Measurements from ENCODE around the gene SGCD. TPM values are rescaled to one million over a fixed set of nuclear protein-coding genes. Genes with fewer than 3 reads are reported as not detected.

SGCD gene
- total and polyA plus RNA-seq, 4 experiments from 2014 or later, result not detected

DNA sequence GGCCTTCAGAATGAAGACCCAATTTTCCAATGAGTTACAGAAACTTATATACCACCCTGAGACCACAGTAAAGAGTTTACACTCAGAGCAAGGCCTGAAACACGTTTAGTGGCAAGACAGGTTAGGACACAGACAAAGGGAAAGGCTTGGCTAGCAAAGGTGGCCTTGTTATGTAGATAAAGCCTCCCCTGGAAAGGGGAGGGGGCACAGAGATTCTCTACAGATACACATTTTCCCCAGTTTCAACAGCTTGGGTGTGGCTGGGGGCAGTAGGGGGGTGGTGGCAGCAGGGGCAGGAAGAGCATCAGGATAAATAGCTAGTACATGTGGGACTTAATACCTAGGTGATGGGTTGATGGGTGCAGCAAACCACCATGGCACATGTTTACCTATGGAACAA lies 471.2 kb downstream of the SGCD start:
- no peak overlapping the region for H3K27ac ChIP-seq (ENCODE audit: low read depth, low read length)
- H3K4me3 ChIP-seq (ENCODE audit: low read length in 2 of 2), result no peak overlapping the region
- H3K4me3 Mint-ChIP-seq, result no peak overlapping the region
- H3K36me3 ChIP-seq (ENCODE audit: insufficient read depth, low read length), result no peaks in the 10 kb centered on the region
- H3K27me3 Mint-ChIP-seq, result peaks cover 5 to 12% of the 10 kb centered on the region in 2 donors
- H3K4me1 Mint-ChIP-seq, result peaks cover 0 to 7% (median 0%) of the 10 kb centered on the region in 4 donors
- H3K36me3 Mint-ChIP-seq, result no peaks in the 10 kb centered on the region
- H3K9me3 ChIP-seq (ENCODE audit: control insufficient read depth in 1 of 2, low read length in 2 of 2), result no peaks in the 10 kb centered on the region
- intact Hi-C loops (cut with micrococcal nuclease), result no loop called here
- no peaks in the 10 kb centered on the region for H3K27me3 ChIP-seq (ENCODE audit: insufficient read depth, low read length)
- no peaks in the 10 kb centered on the region for H3K4me1 ChIP-seq (ENCODE audit: insufficient read depth, low read length)
- ChIA-PET CTCF (ENCODE audit: partially characterized antibody) (no interaction called here), POLR2A (ENCODE audit: partially characterized antibody) (no interaction called here)
- DNase-seq, result no peak
- H3K27ac Mint-ChIP-seq, result no peak overlapping the region
- no peaks in the 10 kb centered on the region for H3K9me3 Mint-ChIP-seq

DNA sequence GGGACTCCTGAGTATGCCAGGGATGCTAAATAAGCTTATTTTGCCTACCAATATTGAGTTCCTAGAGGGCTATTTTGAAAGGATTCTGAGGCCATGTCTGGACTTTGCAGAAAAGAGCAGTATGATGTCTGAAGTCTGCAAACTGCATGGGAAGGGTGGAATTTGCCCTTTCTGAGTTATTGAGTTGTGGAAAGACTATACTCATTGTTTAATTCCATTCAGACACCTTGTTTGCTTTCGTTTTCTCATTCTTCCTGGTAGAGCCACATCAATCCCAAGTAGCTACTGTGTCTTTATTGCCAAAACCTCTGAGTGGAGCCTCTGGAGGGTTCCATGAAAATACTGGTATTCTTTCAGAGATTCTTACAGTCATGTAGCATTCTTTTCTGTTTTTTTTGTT lies 472.2 kb downstream of the SGCD start:
- Histone ChIP-seq H3K27ac (ENCODE audit: low read depth, low read length) (no peak overlapping the region), H3K4me1 (ENCODE audit: insufficient read depth, low read length) (no peaks in the 10 kb centered on the region), H3K36me3 (ENCODE audit: insufficient read depth, low read length) (no peaks in the 10 kb centered on the region), H3K9me3 (ENCODE audit: control insufficient read depth in 1 of 2, low read length in 2 of 2) (no peaks in the 10 kb centered on the region), H3K4me3 (ENCODE audit: low read length in 2 of 2) (no peak overlapping the region), H3K27me3 (ENCODE audit: insufficient read depth, low read length) (peaks cover 2% of the 10 kb centered on the region)
- DNase-seq, result no peak
- intact Hi-C loops (cut with micrococcal nuclease), result no loop called here
- ChIA-PET POLR2A (ENCODE audit: partially characterized antibody) (no interaction called here), CTCF (ENCODE audit: partially characterized antibody) (no interaction called here)
- Mint-ChIP-seq H3K27ac (no peak overlapping the region), H3K4me1 (peaks cover 0 to 7% (median 0%) of the 10 kb centered on the region in 4 donors), H3K9me3 (no peaks in the 10 kb centered on the region), H3K36me3 (no peaks in the 10 kb centered on the region), H3K4me3 (no peak overlapping the region), H3K27me3 (peaks cover 5 to 12% of the 10 kb centered on the region in 2 donors)

DNA sequence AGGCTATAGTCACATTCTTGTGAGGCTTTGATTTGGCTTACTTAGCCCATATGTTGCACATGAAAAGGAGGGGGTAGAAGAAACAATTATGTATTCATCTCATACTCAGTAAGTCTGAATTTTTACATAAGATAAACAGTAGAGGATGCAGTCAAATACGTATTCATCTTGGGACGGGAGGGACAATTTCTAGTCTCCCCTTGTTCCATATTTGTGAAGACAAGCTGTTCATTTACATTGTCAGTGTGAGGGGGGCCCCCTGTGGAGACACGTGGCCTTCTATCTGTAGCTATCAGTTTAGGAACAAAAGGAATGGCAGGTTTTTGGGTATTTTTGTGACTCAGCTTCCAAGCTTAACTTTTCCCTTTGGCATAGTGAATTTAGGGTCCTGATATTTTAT lies 474.0 kb downstream of the SGCD start:
- peaks cover 0 to 7% (median 0%) of the 10 kb centered on the region in 4 donors for H3K4me1 Mint-ChIP-seq
- no peak overlapping the region for H3K4me3 Mint-ChIP-seq
- Histone ChIP-seq H3K27ac (ENCODE audit: low read depth, low read length) (no peak overlapping the region), H3K4me3 (ENCODE audit: low read length in 2 of 2) (no peak overlapping the region), H3K36me3 (ENCODE audit: insufficient read depth, low read length) (no peaks in the 10 kb centered on the region), H3K27me3 (ENCODE audit: insufficient read depth, low read length) (peaks cover 6% of the 10 kb centered on the region), H3K4me1 (ENCODE audit: insufficient read depth, low read length) (no peaks in the 10 kb centered on the region), H3K9me3 (ENCODE audit: control insufficient read depth in 1 of 2, low read length in 2 of 2) (no peaks in the 10 kb centered on the region)
- ChIA-PET POLR2A (ENCODE audit: partially characterized antibody) (no interaction called here), CTCF (ENCODE audit: partially characterized antibody) (no interaction called here)
- H3K36me3 Mint-ChIP-seq, result no peaks in the 10 kb centered on the region
- no peaks in the 10 kb centered on the region for H3K9me3 Mint-ChIP-seq
- peaks cover 9 to 12% of the 10 kb centered on the region in 2 donors for H3K27me3 Mint-ChIP-seq
- no peak overlapping the region for H3K27ac Mint-ChIP-seq
- DNase-seq, result no peak
- intact Hi-C loops (cut with micrococcal nuclease), result no loop called here

DNA sequence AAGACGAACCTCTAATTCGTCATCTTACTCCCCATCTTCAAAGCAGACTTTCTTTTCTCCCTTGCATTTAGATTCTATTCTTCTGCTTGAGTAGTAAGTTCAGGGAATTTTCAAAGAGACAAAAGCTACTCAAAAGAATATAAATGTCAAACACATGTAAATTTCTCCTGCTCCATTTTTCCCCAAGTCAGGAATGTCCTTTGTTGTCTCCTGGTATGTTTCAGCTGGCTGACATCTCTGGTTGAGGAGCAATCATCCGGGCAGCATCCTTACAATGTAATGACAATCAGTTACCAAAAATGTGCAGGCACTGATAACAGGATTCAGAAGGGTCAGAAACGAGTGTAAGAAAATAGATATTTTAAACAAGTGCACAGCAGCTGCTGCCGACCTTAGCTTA lies 475.5 kb downstream of the SGCD start:
- H3K36me3 Mint-ChIP-seq, result no peaks in the 10 kb centered on the region
- H3K27ac ChIP-seq (ENCODE audit: low read depth, low read length), result no peak overlapping the region
- H3K4me1 Mint-ChIP-seq, result peaks cover 0 to 7% (median 0%) of the 10 kb centered on the region in 4 donors

DNA sequence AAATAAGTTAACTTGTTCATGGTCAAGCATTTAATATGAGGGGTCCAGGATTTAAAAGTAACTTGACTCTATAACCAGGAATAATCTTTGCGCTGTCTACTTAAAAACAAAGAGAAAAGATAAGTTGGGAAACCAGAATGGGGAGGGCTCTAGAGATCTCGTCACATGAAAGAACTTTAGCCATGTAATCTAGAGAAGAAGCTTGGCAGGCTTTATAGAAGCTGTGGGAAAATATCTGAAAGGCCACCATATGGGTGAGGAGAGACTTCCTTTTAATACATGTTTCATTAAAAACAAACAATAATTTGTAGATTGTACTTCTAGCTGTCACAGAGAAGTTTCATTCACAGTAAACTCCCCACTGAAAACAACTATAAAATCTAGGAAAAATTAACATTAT lies 476.4 kb downstream of the SGCD start:
- Mint-ChIP-seq H3K4me3 (no peak overlapping the region), H3K4me1 (peaks cover 0 to 7% (median 0%) of the 10 kb centered on the region in 4 donors), H3K27ac (no peak overlapping the region), H3K9me3 (peaks cover 0 to 2% (median 0%) of the 10 kb centered on the region in 8 donors), H3K36me3 (no peaks in the 10 kb centered on the region), H3K27me3 (peaks cover 6 to 7% of the 10 kb centered on the region in 2 donors)
- H3K27me3 ChIP-seq (ENCODE audit: insufficient read depth, low read length), result peaks cover 6% of the 10 kb centered on the region
- H3K27ac ChIP-seq (ENCODE audit: low read depth, low read length), result no peak overlapping the region
- POLR2A ChIA-PET (ENCODE audit: partially characterized antibody), result no interaction called here
- no peaks in the 10 kb centered on the region for H3K9me3 ChIP-seq (ENCODE audit: control insufficient read depth in 1 of 2, low read length in 2 of 2)
- DNase-seq, result no peak
- CTCF ChIA-PET (ENCODE audit: partially characterized antibody), result no interaction called here
- no peak overlapping the region for H3K4me3 ChIP-seq (ENCODE audit: low read length in 2 of 2)
- H3K4me1 ChIP-seq (ENCODE audit: insufficient read depth, low read length), result no peaks in the 10 kb centered on the region
- intact Hi-C loops (cut with micrococcal nuclease), result no loop called here
- H3K36me3 ChIP-seq (ENCODE audit: insufficient read depth, low read length), result no peaks in the 10 kb centered on the region

More for the DNA sequence above, 475.5 kb downstream of the SGCD start:
- intact Hi-C loops (cut with micrococcal nuclease), result no loop called here
- no peaks in the 10 kb centered on the region for H3K4me1 ChIP-seq (ENCODE audit: insufficient read depth, low read length)
- Mint-ChIP-seq H3K9me3 (peaks cover 0 to 2% (median 0%) of the 10 kb centered on the region in 8 donors), H3K27me3 (peaks cover 7 to 8% of the 10 kb centered on the region in 2 donors), H3K4me3 (no peak overlapping the region), H3K27ac (no peak overlapping the region)
- ChIA-PET POLR2A (ENCODE audit: partially characterized antibody) (no interaction called here), CTCF (ENCODE audit: partially characterized antibody) (no interaction called here)
- no peak for DNase-seq
- no peaks in the 10 kb centered on the region for H3K36me3 ChIP-seq (ENCODE audit: insufficient read depth, low read length)
- no peak overlapping the region for H3K4me3 ChIP-seq (ENCODE audit: low read length in 2 of 2)
- peaks cover 6% of the 10 kb centered on the region for H3K27me3 ChIP-seq (ENCODE audit: insufficient read depth, low read length)
- no peaks in the 10 kb centered on the region for H3K9me3 ChIP-seq (ENCODE audit: control insufficient read depth in 1 of 2, low read length in 2 of 2)

DNA sequence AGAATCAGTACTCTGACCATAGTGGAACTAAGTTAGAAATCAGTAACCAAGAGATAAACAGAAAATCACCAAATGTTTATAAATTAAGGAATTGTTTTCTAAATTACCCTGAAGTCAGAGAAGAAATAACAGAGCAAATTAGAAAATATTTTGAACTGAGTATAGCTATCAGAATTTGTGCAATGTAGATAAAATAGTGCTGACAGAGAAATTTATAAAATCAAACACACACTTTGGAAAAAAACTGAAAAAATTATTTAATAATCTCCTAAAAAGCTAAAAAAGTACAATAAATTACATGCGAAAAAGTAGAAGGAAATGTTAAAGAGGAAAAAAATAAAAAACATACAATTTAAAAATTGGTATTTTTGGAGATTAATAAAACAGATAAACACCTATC lies 486.0 kb downstream of the SGCD start:
- Mint-ChIP-seq H3K27me3 (peaks cover 1 to 4% of the 10 kb centered on the region in 2 donors), H3K36me3 (no peaks in the 10 kb centered on the region), H3K4me1 (no peaks in the 10 kb centered on the region), H3K4me3 (no peak overlapping the region), H3K9me3 (peaks cover 0 to 5% (median 0%) of the 10 kb centered on the region in 8 donors), H3K27ac (no peak overlapping the region)
- intact Hi-C loops (cut with micrococcal nuclease), result no loop called here
- Histone ChIP-seq H3K27ac (ENCODE audit: low read depth, low read length) (no peak overlapping the region), H3K4me3 (ENCODE audit: low read length in 2 of 2) (no peak overlapping the region), H3K4me1 (ENCODE audit: insufficient read depth, low read length) (no peaks in the 10 kb centered on the region), H3K36me3 (ENCODE audit: insufficient read depth, low read length) (no peaks in the 10 kb centered on the region), H3K27me3 (ENCODE audit: insufficient read depth, low read length) (no peaks in the 10 kb centered on the region), H3K9me3 (ENCODE audit: control insufficient read depth in 1 of 2, low read length in 2 of 2) (no peaks in the 10 kb centered on the region)
- POLR2A ChIA-PET (ENCODE audit: partially characterized antibody), result no interaction called here
- CTCF ChIA-PET (ENCODE audit: partially characterized antibody), result interaction anchor here (1.4 kb wide), 1 partner anchor 16 kb away, joined by 3 read pairs; no protein-coding TSS in a partner anchor
- no peak for DNase-seq

DNA sequence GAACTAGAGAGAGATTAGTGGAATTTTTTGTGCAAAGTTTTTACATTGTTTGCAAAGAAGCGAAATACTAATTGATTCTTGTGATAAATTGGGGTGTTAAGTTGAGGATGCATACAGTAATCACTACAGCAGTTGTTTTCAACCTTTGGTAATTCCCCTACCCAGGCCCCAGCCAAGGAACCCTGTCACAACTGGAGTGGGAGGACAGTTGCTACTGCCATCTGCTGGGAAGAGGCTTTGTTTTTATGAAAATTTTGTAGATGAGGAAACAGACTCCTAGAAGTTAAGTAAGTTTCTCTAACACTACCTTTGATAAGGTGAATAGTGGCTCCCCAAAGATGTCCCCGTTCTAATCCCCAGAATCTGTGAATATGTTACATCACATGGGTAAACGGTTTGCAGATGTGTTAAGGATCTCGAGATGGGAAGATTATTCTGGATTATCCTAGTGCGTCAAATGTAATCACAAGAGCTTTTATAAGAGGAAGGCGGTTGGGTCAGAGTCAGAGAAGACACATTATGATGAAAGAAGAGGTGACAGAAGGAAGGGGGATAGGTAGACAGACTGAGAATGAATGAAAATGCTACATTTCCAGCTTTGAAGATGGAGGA lies 489.1 kb downstream of the SGCD start:
- Mint-ChIP-seq H3K4me1 (no peaks in the 10 kb centered on the region), H3K4me3 (no peak overlapping the region), H3K27me3 (peaks cover 2 to 4% of the 10 kb centered on the region in 2 donors), H3K9me3 (peaks cover 0 to 2% (median 0%) of the 10 kb centered on the region in 8 donors), H3K36me3 (no peaks in the 10 kb centered on the region), H3K27ac (no peak overlapping the region)
- intact Hi-C loops (cut with micrococcal nuclease), result no loop called here
- no peaks in the 10 kb centered on the region for H3K27me3 ChIP-seq (ENCODE audit: insufficient read depth, low read length)
- H3K27ac ChIP-seq (ENCODE audit: low read depth, low read length), result no peak overlapping the region
- no peaks in the 10 kb centered on the region for H3K4me1 ChIP-seq (ENCODE audit: insufficient read depth, low read length)
- no peaks in the 10 kb centered on the region for H3K9me3 ChIP-seq (ENCODE audit: control insufficient read depth in 1 of 2, low read length in 2 of 2)
- no peak for DNase-seq
- ChIA-PET CTCF (ENCODE audit: partially characterized antibody) (interaction anchor here (1.2 to 1.4 kb wide), 2 partner anchors 14 to 118 kb away, joined by 4 to 5 read pairs; no protein-coding TSS in a partner anchor), POLR2A (ENCODE audit: partially characterized antibody) (interaction anchor here (0.6 kb wide), 1 partner anchor 15 kb away, joined by 3 read pairs; no protein-coding TSS in a partner anchor)
- H3K36me3 ChIP-seq (ENCODE audit: insufficient read depth, low read length), result no peaks in the 10 kb centered on the region
- H3K4me3 ChIP-seq (ENCODE audit: low read length in 2 of 2), result no peak overlapping the region

Measured in CD4-positive, alpha-beta memory T cell (primary cell).